ENCODE results near the gene RETREG1.

Gene RETREG1

DNA sequence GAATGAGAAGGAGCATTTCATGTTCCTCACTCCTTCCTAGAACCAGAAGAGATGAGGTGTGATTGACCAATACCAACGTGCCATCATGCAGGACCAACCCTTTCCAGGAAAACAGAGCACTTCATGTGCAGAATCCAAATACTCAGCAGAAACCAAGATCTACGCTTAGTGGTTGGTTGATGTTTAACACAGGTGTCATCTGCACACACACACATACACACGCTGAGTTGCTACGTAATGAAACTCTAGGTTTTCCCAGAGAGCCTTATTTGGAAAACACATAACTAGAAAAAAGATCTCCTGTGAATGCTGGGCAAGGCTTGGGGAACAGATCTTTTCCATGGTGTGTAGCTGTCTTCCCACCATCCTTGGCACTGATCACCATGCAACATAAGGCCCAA is 130.1 kb downstream of the RETREG1 start:
- Histone ChIP-seq H3K4me1 (ENCODE audit: control insufficient read depth, insufficient read depth, low read length) (peaks cover 5% of the 10 kb centered on the region; the same call in 1 of the 2 replicates), H3K36me3 (ENCODE audit: control insufficient read depth in 2 of 2, insufficient read depth in 1 of 2, low read length in 2 of 2) (no peaks in the 10 kb centered on the region), H3K4me3 (ENCODE audit: low read depth, low read length) (no peak overlapping the region), H3K9me3 (ENCODE audit: control insufficient read depth, insufficient read depth, low read depth, low read length) (no peaks in the 10 kb centered on the region), H3K27ac (ENCODE audit: extremely low read depth, low read depth, low read length) (no peak overlapping the region)
- TF ChIP-seq TRIM28 (IDR thresholded peaks at IDR 0.05; ENCODE audit: borderline replicate concordance, low read length) (no peak), PRDM1 (tag by site-specific recombination; IDR thresholded peaks at IDR 0.05) (no peak), ZNF677 (tag by site-specific recombination; IDR thresholded peaks at IDR 0.05) (no peak)
- CTCF ChIA-PET = interaction anchor here (1.1 kb wide), 1 partner anchor 28 kb away, joined by 3 read pairs; no protein-coding TSS in a partner anchor
- POLR2A ChIA-PET = no interaction called here

- H3K36me3 ChIP-seq (ENCODE audit: control insufficient read depth in 2 of 2, insufficient read depth in 1 of 2, low read length in 2 of 2) = no peaks in the 10 kb centered on the region
- no peak overlapping the region for H3K4me3 ChIP-seq (ENCODE audit: low read depth, low read length)
- TF ChIP-seq ZNF24 (tag by site-specific recombination; IDR thresholded peaks at IDR 0.05) (no peak), ZNF571 (tag by site-specific recombination; IDR thresholded peaks at IDR 0.05) (no peak), ZSCAN18 (tag by site-specific recombination; IDR thresholded peaks at IDR 0.05) (no peak), SETDB1 (IDR thresholded peaks at IDR 0.05; ENCODE audit: insufficient read length, low read length) (no peak)
- TF ChIP-seq, protein P1, sequence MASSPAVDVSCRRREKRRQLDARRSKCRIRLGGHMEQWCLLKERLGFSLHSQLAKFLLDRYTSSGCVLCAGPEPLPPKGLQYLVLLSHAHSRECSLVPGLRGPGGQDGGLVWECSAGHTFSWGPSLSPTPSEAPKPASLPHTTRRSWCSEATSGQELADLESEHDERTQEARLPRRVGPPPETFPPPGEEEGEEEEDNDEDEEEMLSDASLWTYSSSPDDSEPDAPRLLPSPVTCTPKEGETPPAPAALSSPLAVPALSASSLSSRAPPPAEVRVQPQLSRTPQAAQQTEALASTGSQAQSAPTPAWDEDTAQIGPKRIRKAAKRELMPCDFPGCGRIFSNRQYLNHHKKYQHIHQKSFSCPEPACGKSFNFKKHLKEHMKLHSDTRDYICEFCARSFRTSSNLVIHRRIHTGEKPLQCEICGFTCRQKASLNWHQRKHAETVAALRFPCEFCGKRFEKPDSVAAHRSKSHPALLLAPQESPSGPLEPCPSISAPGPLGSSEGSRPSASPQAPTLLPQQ (tag by site-specific recombination; IDR thresholded peaks at IDR 0.05) = no peak
- H3K9me3 ChIP-seq (ENCODE audit: control insufficient read depth, insufficient read depth, low read depth, low read length) = no peaks in the 10 kb centered on the region
- ChIA-PET POLR2A (no interaction called here), CTCF (interaction anchor here (0.5 to 0.6 kb wide), 2 partner anchors 65 to 717 kb away, joined by 3 read pairs; no protein-coding TSS in a partner anchor)
- H3K4me1 ChIP-seq (ENCODE audit: control insufficient read depth, insufficient read depth, low read length) = peaks cover 5% of the 10 kb centered on the region; the same call in 1 of the 2 replicates
- H3K27ac ChIP-seq (ENCODE audit: extremely low read depth, low read depth, low read length) = no peak overlapping the region
Measured at GRCh38 chr5:16485656-16486055, 131.1 kb downstream of the RETREG1 start.

- Histone ChIP-seq H3K9me3 (ENCODE audit: control insufficient read depth, insufficient read depth, low read depth, low read length) (no peaks in the 10 kb centered on the region), H3K4me1 (ENCODE audit: control insufficient read depth, insufficient read depth, low read length) (peaks cover 5% of the 10 kb centered on the region; the same call in 1 of the 2 replicates), H3K27ac (ENCODE audit: extremely low read depth, low read depth, low read length) (no peak overlapping the region), H3K36me3 (ENCODE audit: control insufficient read depth in 2 of 2, insufficient read depth in 1 of 2, low read length in 2 of 2) (no peaks in the 10 kb centered on the region), H3K4me3 (ENCODE audit: low read depth, low read length) (no peak overlapping the region)
- CTCF ChIA-PET = interaction anchor here (0.9 to 2.8 kb wide), 5 partner anchors 28 to 706 kb away, joined by 3 to 15 read pairs (median 3); no protein-coding TSS in a partner anchor
- TF ChIP-seq ZFP3 (tag by site-specific recombination; IDR thresholded peaks at IDR 0.05; ENCODE audit: low read depth) (no peak), ZNF791 (tag by site-specific recombination; IDR thresholded peaks at IDR 0.05) (no peak), ZNF48 (tag by site-specific recombination; IDR thresholded peaks at IDR 0.05) (no peak), GLI4 (tag by site-specific recombination; IDR thresholded peaks at IDR 0.05) (no peak), KLF16 (tag by site-specific recombination; IDR thresholded peaks at IDR 0.05) (no peak), ZNF776 (tag by site-specific recombination; IDR thresholded peaks at IDR 0.05; ENCODE audit: borderline replicate concordance) (no peak), ZNF366 (tag by site-specific recombination; conservative IDR thresholded peaks at IDR 0.05) (no peak), GLIS1 (tag by site-specific recombination; IDR thresholded peaks at IDR 0.05) (no peak), ZXDB (tag by site-specific recombination; IDR thresholded peaks at IDR 0.05) (no peak), ZNF510 (tag by site-specific recombination; IDR thresholded peaks at IDR 0.05; ENCODE audit: insufficient replicate concordance) (no peak), ATF2 (tag by site-specific recombination; IDR thresholded peaks at IDR 0.05; ENCODE audit: low read depth) (no peak), REPIN1 (tag by site-specific recombination; IDR thresholded peaks at IDR 0.05; ENCODE audit: low read depth) (no peak), ZSCAN30 (tag by site-specific recombination; IDR thresholded peaks at IDR 0.05) (no peak)
- POLR2A ChIA-PET = no interaction called here
Measured at GRCh38 chr5:16484081-16484480, 132.7 kb downstream of the RETREG1 start.
